MCF 10A (cell line): ENCODE results near the gene RRAS. TPM values are rescaled to one million over a fixed set of nuclear protein-coding genes. Genes with fewer than 3 reads are reported as not detected.

Experiments used
- BruUV-seq: library from RNA; stranded (reverse); fragments of 400-500 nt; replicated peaks from 2 replicates; lab custom pipeline; 2021; lab: Mats Ljungman, UMichigan
- CTCF ChIA-PET: fragments of 300-600 bp; sonication (Branson Sonifier 250); formaldehyde crosslinking; extraction: SDS; loops from one replicate; lab custom pipeline; 2021; ENCODE audit warnings: antibody characterized with exemption, inconsistent platforms; lab: Yijun Ruan, JAX
- POLR2A ChIA-PET: fragments of 300-600, 350-650 bp; sonication (Branson Sonifier 250); formaldehyde crosslinking; extraction: SDS; loops from one replicate; lab custom pipeline; 2020; ENCODE audit warnings: antibody characterized with exemption, inconsistent platforms; lab: Yijun Ruan, JAX
- DNase-seq: peaks from one replicate; pipeline ENCODE4 v3.0.0-alpha.2; 2018; ENCODE audit not compliant: unreplicated experiment
- H3K27ac Mint-ChIP-seq: one replicate; pipeline ENCODE4 v1.8.0; 2022; ENCODE audit warnings: mild to moderate bottlenecking, low read depth, mixed read lengths; ENCODE audit not compliant: unreplicated experiment
- H3K27me3 Mint-ChIP-seq: one replicate; pipeline ENCODE4 v1.8.0; 2022; ENCODE audit warnings: mixed read lengths; ENCODE audit not compliant: insufficient read depth, unreplicated experiment
- H3K36me3 Mint-ChIP-seq: one replicate; pipeline ENCODE4 v1.8.0; 2022; ENCODE audit warnings: mild to moderate bottlenecking, moderate library complexity, mixed read lengths; ENCODE audit not compliant: insufficient read depth, unreplicated experiment
- H3K4me1 Mint-ChIP-seq: one replicate; pipeline ENCODE4 v1.8.0; 2022; ENCODE audit warnings: mixed read lengths; ENCODE audit not compliant: insufficient read depth, unreplicated experiment
- H3K4me3 Mint-ChIP-seq: one replicate; pipeline ENCODE4 v1.8.0; 2022; ENCODE audit warnings: mild to moderate bottlenecking, moderate library complexity, mixed read lengths; ENCODE audit not compliant: unreplicated experiment
- H3K9me3 Mint-ChIP-seq: one replicate; pipeline ENCODE4 v1.8.0; 2022; ENCODE audit warnings: mixed read lengths; ENCODE audit not compliant: unreplicated experiment
- intact Hi-C: fragments of 100-400 bp; cut with micrococcal nuclease; formaldehyde crosslinking; loops from 2 replicates; pipeline ENCODE4 v1.14.1; 2022
- total RNA-seq: library from RNA; stranded (reverse); gene quantifications from 2 replicates; pipeline ENCODE4 v1.2.3, GENCODE V29; 2022
- TF ChIP-seq, protein P1 (sequence below): fragments of 200-600 bp; IDR thresholded peaks from one replicate; pipeline ENCODE4 v1.8.0; 2022; ENCODE audit warnings: antibody characterized with exemption, mild to moderate bottlenecking; ENCODE audit not compliant: unreplicated experiment

The RRAS gene
- total RNA-seq, 1 experiment from 2014 or later, result 37.6 TPM

GRCh38 chr19:49613374-49613773, 26.6 kb downstream of the RRAS start:
- POLR2A ChIA-PET, result interaction anchor here (0.5 to 1.0 kb wide), 4 partner anchors 8 to 77 kb away, joined by 3 read pairs; no protein-coding TSS in a partner anchor
- Mint-ChIP-seq H3K36me3 (peaks cover 75% of the 10 kb centered on the region), H3K4me3 (no peak overlapping the region), H3K9me3 (no peaks in the 10 kb centered on the region), H3K4me1 (peaks cover 22% of the 10 kb centered on the region), H3K27me3 (no peaks in the 10 kb centered on the region), H3K27ac (peak overlapping the region; percentile 55)
- TF ChIP-seq, protein P1, sequence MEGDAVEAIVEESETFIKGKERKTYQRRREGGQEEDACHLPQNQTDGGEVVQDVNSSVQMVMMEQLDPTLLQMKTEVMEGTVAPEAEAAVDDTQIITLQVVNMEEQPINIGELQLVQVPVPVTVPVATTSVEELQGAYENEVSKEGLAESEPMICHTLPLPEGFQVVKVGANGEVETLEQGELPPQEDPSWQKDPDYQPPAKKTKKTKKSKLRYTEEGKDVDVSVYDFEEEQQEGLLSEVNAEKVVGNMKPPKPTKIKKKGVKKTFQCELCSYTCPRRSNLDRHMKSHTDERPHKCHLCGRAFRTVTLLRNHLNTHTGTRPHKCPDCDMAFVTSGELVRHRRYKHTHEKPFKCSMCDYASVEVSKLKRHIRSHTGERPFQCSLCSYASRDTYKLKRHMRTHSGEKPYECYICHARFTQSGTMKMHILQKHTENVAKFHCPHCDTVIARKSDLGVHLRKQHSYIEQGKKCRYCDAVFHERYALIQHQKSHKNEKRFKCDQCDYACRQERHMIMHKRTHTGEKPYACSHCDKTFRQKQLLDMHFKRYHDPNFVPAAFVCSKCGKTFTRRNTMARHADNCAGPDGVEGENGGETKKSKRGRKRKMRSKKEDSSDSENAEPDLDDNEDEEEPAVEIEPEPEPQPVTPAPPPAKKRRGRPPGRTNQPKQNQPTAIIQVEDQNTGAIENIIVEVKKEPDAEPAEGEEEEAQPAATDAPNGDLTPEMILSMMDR, result no peak
- BruUV-seq, result no TSS peak
- CTCF ChIA-PET, result no interaction called here
- peak; percentile 63 for DNase-seq
- intact Hi-C loops, result no loop called here

DNA sequence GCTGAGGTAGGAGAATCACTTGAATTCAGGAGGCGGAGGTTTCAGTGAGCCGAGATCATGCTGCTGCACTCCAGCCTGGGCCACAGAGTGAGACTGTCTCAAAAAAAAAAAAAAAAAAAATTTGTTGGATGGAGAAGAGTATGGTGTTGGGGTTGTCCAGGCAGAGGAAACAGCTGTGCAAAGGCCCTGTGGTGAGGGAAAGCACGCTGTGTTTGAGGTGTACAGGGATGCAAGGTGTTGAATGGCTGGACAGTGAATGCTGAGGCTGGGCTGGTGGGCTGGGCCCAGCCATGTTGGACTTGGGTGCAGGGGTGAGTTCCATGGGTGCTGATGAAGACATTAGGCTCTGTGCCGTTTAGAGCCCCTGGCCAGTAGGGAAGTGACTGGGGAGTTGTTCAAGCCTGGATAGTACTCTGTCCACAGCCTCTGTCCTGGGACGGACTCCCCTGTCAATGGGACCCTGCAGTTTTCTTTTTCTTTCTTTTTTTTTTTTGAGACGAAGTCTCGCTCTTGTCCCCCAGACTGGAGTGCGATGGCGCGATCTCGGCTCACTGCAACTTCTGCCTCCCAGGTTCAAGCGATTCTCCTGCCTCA, 30.3 kb downstream of the RRAS start:
- intact Hi-C loops, result no loop called here
- BruUV-seq, result no TSS peak
- peaks cover 22% of the 10 kb centered on the region for H3K4me1 Mint-ChIP-seq
- H3K4me3 Mint-ChIP-seq, result no peak overlapping the region
- H3K27ac Mint-ChIP-seq, result no peak overlapping the region
- TF ChIP-seq, protein P1, result no peak
- no peaks in the 10 kb centered on the region for H3K27me3 Mint-ChIP-seq
- POLR2A ChIA-PET, result interaction anchor here (1.5 kb wide), 1 partner anchor 10 kb away, joined by 4 read pairs; no protein-coding TSS in a partner anchor
- H3K9me3 Mint-ChIP-seq, result no peaks in the 10 kb centered on the region
- no peak for DNase-seq
- CTCF ChIA-PET, result no interaction called here
- H3K36me3 Mint-ChIP-seq, result peaks cover 72% of the 10 kb centered on the region

DNA sequence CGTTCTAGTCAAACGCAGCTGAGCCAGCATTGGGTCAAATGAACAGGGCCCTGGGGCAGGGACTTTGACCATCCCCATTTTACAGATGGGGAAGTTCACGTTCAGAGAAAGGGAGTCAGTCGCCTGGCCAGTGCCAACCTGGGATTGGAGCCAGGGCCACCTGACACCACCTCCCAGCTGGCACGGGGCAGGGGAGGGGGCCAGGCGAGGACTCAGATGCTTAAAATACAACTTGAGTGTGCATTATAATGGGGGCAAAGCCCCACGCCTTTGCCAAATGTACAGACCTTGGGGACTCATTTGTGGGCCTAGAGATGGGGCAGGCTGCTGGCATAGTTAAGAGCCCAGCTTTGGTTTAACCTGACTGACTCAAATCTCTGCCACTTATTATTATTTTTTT, 34.3 kb downstream of the RRAS start:
- Mint-ChIP-seq H3K27ac (no peak overlapping the region), H3K36me3 (peaks cover 80% of the 10 kb centered on the region), H3K4me3 (no peak overlapping the region), H3K9me3 (no peaks in the 10 kb centered on the region), H3K4me1 (no peaks in the 10 kb centered on the region), H3K27me3 (no peaks in the 10 kb centered on the region)
- CTCF ChIA-PET, result interaction anchor here (1.8 kb wide), 1 partner anchor 35 kb away, joined by 7 read pairs; no protein-coding TSS in a partner anchor
- no TSS peak for BruUV-seq
- TF ChIP-seq, protein P1, result no peak
- no peak for DNase-seq
- POLR2A ChIA-PET, result interaction anchor here (0.6 to 1.0 kb wide), 3 partner anchors 9 to 25 kb away, joined by 3 to 4 read pairs (median 4); partner anchors contain the start of gene PRRG2
- intact Hi-C loops, result no loop called here

- Mint-ChIP-seq H3K9me3 (no peaks in the 10 kb centered on the region), H3K4me1 (no peaks in the 10 kb centered on the region), H3K4me3 (no peak overlapping the region), H3K36me3 (peaks cover 86% of the 10 kb centered on the region), H3K27me3 (no peaks in the 10 kb centered on the region), H3K27ac (no peak overlapping the region)
- TF ChIP-seq, protein P1, result no peak
- POLR2A ChIA-PET, result interaction anchor here (0.7 to 1.1 kb wide), 3 partner anchors 9 to 11 kb away, joined by 3 read pairs; no protein-coding TSS in a partner anchor
- no TSS peak for BruUV-seq
- no peak for DNase-seq
- CTCF ChIA-PET, result interaction anchor here (0.7 to 1.4 kb wide), 2 partner anchors 33 to 42 kb away, joined by 3 to 5 read pairs; no protein-coding TSS in a partner anchor
- intact Hi-C loops, result no loop called here
Measured at GRCh38 chr19:49602806-49603205, 37.1 kb downstream of the RRAS start.
